Measurements from ENCODE around the gene KCNG4. TPM values are rescaled to one million over a fixed set of nuclear protein-coding genes. Genes with fewer than 3 reads are reported as not detected.

The KCNG4 gene
- total and polyA plus RNA-seq, 2 experiments from 2014 or later, result 0.07 TPM; not detected in 1

DNA sequence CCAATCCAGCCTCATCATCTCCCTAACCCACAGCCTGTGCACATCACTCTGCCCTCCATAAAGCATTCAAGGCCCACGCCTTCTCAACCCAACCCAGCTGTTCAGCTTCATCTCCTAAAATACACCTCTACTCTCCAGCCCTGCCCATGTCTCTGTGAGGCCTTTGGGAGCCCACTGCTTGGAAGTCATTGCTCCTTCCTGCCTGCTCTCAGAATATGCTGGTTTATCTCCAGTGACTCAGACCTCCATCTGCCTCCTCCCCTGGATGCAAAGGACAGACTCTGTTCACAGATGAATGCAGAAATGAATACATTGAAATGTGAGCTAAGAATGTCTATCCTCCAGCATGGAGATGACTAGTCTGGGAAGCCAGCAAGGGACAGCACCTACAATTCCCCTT is 19.0 kb downstream of the KCNG4 start:
- DNase-seq (ENCODE audit: low spot score) (no peak), ATAC-seq (no peak)
- TF ChIP-seq, protein P1, sequence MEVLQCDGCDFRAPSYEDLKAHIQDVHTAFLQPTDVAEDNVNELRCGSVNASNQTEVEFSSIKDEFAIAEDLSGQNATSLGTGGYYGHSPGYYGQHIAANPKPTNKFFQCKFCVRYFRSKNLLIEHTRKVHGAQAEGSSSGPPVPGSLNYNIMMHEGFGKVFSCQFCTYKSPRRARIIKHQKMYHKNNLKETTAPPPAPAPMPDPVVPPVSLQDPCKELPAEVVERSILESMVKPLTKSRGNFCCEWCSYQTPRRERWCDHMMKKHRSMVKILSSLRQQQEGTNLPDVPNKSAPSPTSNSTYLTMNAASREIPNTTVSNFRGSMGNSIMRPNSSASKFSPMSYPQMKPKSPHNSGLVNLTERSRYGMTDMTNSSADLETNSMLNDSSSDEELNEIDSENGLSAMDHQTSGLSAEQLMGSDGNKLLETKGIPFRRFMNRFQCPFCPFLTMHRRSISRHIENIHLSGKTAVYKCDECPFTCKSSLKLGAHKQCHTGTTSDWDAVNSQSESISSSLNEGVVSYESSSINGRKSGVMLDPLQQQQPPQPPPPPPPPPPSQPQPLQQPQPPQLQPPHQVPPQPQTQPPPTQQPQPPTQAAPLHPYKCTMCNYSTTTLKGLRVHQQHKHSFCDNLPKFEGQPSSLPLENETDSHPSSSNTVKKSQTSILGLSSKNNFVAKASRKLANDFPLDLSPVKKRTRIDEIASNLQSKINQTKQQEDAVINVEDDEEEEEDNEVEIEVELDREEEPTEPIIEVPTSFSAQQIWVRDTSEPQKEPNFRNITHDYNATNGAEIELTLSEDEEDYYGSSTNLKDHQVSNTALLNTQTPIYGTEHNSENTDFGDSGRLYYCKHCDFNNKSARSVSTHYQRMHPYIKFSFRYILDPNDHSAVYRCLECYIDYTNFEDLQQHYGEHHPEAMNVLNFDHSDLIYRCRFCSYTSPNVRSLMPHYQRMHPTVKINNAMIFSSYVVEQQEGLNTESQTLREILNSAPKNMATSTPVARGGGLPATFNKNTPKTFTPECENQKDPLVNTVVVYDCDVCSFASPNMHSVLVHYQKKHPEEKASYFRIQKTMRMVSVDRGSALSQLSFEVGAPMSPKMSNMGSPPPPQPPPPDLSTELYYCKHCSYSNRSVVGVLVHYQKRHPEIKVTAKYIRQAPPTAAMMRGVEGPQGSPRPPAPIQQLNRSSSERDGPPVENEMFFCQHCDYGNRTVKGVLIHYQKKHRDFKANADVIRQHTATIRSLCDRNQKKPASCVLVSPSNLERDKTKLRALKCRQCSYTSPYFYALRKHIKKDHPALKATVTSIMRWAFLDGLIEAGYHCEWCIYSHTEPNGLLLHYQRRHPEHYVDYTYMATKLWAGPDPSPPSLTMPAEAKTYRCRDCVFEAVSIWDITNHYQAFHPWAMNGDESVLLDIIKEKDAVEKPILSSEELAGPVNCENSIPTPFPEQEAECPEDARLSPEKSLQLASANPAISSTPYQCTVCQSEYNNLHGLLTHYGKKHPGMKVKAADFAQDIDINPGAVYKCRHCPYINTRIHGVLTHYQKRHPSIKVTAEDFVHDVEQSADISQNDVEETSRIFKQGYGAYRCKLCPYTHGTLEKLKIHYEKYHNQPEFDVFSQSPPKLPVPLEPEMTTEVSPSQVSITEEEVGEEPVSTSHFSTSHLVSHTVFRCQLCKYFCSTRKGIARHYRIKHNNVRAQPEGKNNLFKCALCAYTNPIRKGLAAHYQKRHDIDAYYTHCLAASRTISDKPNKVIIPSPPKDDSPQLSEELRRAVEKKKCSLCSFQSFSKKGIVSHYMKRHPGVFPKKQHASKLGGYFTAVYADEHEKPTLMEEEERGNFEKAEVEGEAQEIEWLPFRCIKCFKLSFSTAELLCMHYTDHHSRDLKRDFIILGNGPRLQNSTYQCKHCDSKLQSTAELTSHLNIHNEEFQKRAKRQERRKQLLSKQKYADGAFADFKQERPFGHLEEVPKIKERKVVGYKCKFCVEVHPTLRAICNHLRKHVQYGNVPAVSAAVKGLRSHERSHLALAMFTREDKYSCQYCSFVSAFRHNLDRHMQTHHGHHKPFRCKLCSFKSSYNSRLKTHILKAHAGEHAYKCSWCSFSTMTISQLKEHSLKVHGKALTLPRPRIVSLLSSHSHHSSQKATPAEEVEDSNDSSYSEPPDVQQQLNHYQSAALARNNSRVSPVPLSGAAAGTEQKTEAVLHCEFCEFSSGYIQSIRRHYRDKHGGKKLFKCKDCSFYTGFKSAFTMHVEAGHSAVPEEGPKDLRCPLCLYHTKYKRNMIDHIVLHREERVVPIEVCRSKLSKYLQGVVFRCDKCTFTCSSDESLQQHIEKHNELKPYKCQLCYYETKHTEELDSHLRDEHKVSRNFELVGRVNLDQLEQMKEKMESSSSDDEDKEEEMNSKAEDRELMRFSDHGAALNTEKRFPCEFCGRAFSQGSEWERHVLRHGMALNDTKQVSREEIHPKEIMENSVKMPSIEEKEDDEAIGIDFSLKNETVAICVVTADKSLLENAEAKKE (CRISPR knock-in tag; IDR thresholded peaks at IDR 0.05), result no peak
- TF ChIP-seq EZH2phosphoT487 (IDR thresholded peaks at IDR 0.05; ENCODE audit: unreplicated experiment), result no peak
- TF ChIP-seq, protein P2, sequence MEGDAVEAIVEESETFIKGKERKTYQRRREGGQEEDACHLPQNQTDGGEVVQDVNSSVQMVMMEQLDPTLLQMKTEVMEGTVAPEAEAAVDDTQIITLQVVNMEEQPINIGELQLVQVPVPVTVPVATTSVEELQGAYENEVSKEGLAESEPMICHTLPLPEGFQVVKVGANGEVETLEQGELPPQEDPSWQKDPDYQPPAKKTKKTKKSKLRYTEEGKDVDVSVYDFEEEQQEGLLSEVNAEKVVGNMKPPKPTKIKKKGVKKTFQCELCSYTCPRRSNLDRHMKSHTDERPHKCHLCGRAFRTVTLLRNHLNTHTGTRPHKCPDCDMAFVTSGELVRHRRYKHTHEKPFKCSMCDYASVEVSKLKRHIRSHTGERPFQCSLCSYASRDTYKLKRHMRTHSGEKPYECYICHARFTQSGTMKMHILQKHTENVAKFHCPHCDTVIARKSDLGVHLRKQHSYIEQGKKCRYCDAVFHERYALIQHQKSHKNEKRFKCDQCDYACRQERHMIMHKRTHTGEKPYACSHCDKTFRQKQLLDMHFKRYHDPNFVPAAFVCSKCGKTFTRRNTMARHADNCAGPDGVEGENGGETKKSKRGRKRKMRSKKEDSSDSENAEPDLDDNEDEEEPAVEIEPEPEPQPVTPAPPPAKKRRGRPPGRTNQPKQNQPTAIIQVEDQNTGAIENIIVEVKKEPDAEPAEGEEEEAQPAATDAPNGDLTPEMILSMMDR (conservative IDR thresholded peaks at IDR 0.05; ENCODE audit: low read depth in 2 of 2), result no peak
- TF ChIP-seq, protein P3, sequence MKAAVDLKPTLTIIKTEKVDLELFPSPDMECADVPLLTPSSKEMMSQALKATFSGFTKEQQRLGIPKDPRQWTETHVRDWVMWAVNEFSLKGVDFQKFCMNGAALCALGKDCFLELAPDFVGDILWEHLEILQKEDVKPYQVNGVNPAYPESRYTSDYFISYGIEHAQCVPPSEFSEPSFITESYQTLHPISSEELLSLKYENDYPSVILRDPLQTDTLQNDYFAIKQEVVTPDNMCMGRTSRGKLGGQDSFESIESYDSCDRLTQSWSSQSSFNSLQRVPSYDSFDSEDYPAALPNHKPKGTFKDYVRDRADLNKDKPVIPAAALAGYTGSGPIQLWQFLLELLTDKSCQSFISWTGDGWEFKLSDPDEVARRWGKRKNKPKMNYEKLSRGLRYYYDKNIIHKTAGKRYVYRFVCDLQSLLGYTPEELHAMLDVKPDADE (IDR thresholded peaks at IDR 0.05), result no peak
- no peak for TF ChIP-seq EZH2 (IDR thresholded peaks at IDR 0.05; ENCODE audit: low read depth, unreplicated experiment)
- TF ChIP-seq STAT1 (IDR thresholded peaks at IDR 0.05; ENCODE audit: unreplicated experiment), result no peak
- TF ChIP-seq POLR2AphosphoS5 (IDR thresholded peaks at IDR 0.05; ENCODE audit: low read depth), result no peak
- TF ChIP-seq NANOG (IDR thresholded peaks at IDR 0.05; ENCODE audit: borderline replicate concordance), result no peak
- TF ChIP-seq, protein P4, sequence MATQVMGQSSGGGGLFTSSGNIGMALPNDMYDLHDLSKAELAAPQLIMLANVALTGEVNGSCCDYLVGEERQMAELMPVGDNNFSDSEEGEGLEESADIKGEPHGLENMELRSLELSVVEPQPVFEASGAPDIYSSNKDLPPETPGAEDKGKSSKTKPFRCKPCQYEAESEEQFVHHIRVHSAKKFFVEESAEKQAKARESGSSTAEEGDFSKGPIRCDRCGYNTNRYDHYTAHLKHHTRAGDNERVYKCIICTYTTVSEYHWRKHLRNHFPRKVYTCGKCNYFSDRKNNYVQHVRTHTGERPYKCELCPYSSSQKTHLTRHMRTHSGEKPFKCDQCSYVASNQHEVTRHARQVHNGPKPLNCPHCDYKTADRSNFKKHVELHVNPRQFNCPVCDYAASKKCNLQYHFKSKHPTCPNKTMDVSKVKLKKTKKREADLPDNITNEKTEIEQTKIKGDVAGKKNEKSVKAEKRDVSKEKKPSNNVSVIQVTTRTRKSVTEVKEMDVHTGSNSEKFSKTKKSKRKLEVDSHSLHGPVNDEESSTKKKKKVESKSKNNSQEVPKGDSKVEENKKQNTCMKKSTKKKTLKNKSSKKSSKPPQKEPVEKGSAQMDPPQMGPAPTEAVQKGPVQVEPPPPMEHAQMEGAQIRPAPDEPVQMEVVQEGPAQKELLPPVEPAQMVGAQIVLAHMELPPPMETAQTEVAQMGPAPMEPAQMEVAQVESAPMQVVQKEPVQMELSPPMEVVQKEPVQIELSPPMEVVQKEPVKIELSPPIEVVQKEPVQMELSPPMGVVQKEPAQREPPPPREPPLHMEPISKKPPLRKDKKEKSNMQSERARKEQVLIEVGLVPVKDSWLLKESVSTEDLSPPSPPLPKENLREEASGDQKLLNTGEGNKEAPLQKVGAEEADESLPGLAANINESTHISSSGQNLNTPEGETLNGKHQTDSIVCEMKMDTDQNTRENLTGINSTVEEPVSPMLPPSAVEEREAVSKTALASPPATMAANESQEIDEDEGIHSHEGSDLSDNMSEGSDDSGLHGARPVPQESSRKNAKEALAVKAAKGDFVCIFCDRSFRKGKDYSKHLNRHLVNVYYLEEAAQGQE (IDR thresholded peaks at IDR 0.05; ENCODE audit: unreplicated experiment), result no peak
- TF ChIP-seq CREB1 (CRISPR knock-in tag; IDR thresholded peaks at IDR 0.05; ENCODE audit: low read depth), result no peak
- TF ChIP-seq JUNB (IDR thresholded peaks at IDR 0.05; ENCODE audit: unreplicated experiment), result no peak
- TF ChIP-seq ZNF331 (CRISPR knock-in tag; IDR thresholded peaks at IDR 0.05; ENCODE audit: low read depth), result no peak
- H3K36me3 ChIP-seq (ENCODE audit: insufficient read depth), result no peaks in the 10 kb centered on the region
- H2AFZ ChIP-seq, result no peak overlapping the region
- H3K4me3 ChIP-seq, result no peak overlapping the region
- H3K79me2 ChIP-seq (replicated peaks; ENCODE audit: insufficient read depth), result no peaks in the 10 kb centered on the region
- no peaks in the 10 kb centered on the region for H3K9me2 ChIP-seq (ENCODE audit: insufficient read depth)
- H3K27ac Mint-ChIP-seq, result no peak overlapping the region
- no peaks in the 10 kb centered on the region; the same call in 2 of the 3 replicates for H3K9me3 Mint-ChIP-seq
- peaks cover 21% of the 10 kb centered on the region for H3K27me3 Mint-ChIP-seq (ENCODE audit: insufficient read depth, low read depth, poor library complexity)
- no peak overlapping the region for H3K27ac ChIP-seq (ENCODE audit: low read depth)
- no peaks in the 10 kb centered on the region for H3K36me3 Mint-ChIP-seq (ENCODE audit: low read depth)
- H3F3A ChIP-seq (replicated peaks; ENCODE audit: low read depth), result no peaks in the 10 kb centered on the region
- H3K4me1 Mint-ChIP-seq, result peaks cover 10% of the 10 kb centered on the region
- no peaks in the 10 kb centered on the region for H3K27me3 ChIP-seq (ENCODE audit: insufficient read depth)
- no peak overlapping the region for H3K4me3 Mint-ChIP-seq
- H3K4me2 ChIP-seq, result no peak overlapping the region
- no peaks in the 10 kb centered on the region for H3K4me1 ChIP-seq (ENCODE audit: insufficient read depth)
- no peaks in the 10 kb centered on the region for H4K20me1 ChIP-seq (replicated peaks; ENCODE audit: insufficient read depth)

All from GM23338 (cell line).